K562 (cell line): ENCODE results near the gene KNCN. TPM values are rescaled to one million over a fixed set of nuclear protein-coding genes. Genes with fewer than 3 reads are reported as not detected.

ENCODE experiments used
- ATAC-seq: fragments of 200-7000 bp; cut with Tn5 transposase; 3 replicates; pipeline ENCODE4 v1.9.1; 2020; ENCODE audit warnings: moderate library complexity
- BruUV-seq: library from RNA; stranded (reverse); fragments of 400-500 nt; replicated peaks from 2 replicates; lab custom pipeline; 2021; lab: Mats Ljungman, UMichigan
- CTCF ChIA-PET: fragments of 300-600 bp; formaldehyde crosslinking; extraction: SDS; loops from one replicate; lab custom pipeline; 2021; ENCODE audit warnings: low intra/inter-chr PET ratio; lab: Yijun Ruan, JAX
- POLR2A ChIA-PET: fragments of 300-600, 350-650 bp; sonication (Branson Sonifier 250); formaldehyde crosslinking; extraction: SDS; loops from one replicate; lab custom pipeline; 2021; ENCODE audit warnings: antibody characterized with exemption, inconsistent platforms; lab: Yijun Ruan, JAX
- DNase-seq, 4 experiments: peaks; one replicate each; pipeline versions ENCODE4 v3.0.0 to v3.0.0-alpha.2; 2011 to 2018; ENCODE audit warnings: low spot score in 3 of 4, mixed read lengths in 3 of 4; ENCODE audit errors: extremely low read depth in 1 of 4
- FAIRE-seq: peaks from 2 replicates; lab custom pipeline; 2011; peaks lifted over from hg19 to GRCh38; lab: Jason Lieb, UNC
- H2AFZ ChIP-seq: 2 replicates; pipeline ENCODE4 v1.6.0; 2011; ENCODE audit warnings: low read depth, low read length, control low read depth, inconsistent platforms
- H3K27ac ChIP-seq: fragments of 200-600 bp; 3 replicates; pipeline ENCODE4 v1.8.0; 2011; ENCODE audit warnings: low read depth, mild to moderate bottlenecking, control low read depth, inconsistent platforms, low read length, moderate library complexity, mixed read lengths; ENCODE audit errors: extremely low read depth
- H3K27me3 ChIP-seq, 2 experiments: fragments of 300-600 bp in 1 of 2; 2 replicates in 1 of 2; 3 replicates in 1 of 2; pipeline versions ENCODE4 v1.6.0 to v1.8.0; 2011; ENCODE audit warnings: inconsistent platforms in 2 of 2, low read length in 2 of 2, mild to moderate bottlenecking in 1 of 2, mixed read lengths in 1 of 2, moderate library complexity in 1 of 2; ENCODE audit not compliant: control insufficient read depth in 2 of 2, insufficient read depth in 2 of 2
- H3K36me3 ChIP-seq: fragments of 300-600 bp; 3 replicates; pipeline ENCODE4 v1.8.0; 2011; ENCODE audit warnings: mild to moderate bottlenecking, low read length, inconsistent platforms; ENCODE audit not compliant: control insufficient read depth, insufficient read depth
- H3K4me1 ChIP-seq, 2 experiments: fragments of 200-600 bp in 1 of 2; replicated peaks in 1 of 2; 2 replicates in 1 of 2; 3 replicates in 1 of 2; pipeline versions ENCODE4 v1.5.1 to v1.8.0; 2011; ENCODE audit warnings: inconsistent platforms in 2 of 2, low read length in 2 of 2, mild to moderate bottlenecking in 1 of 2, mixed read lengths in 1 of 2, moderate library complexity in 1 of 2; ENCODE audit not compliant: control insufficient read depth in 2 of 2, insufficient read depth in 2 of 2
- H3K4me2 ChIP-seq: 2 replicates; pipeline ENCODE4 v1.6.1; 2011; ENCODE audit warnings: low read length, control low read depth, inconsistent platforms, mixed read lengths; ENCODE audit not compliant: insufficient read depth
- H3K4me3 ChIP-seq: fragments of 200-600 bp; sonication (generic), shearing (Covaris generic); 2 replicates; pipeline ENCODE4 v1.5.1; 2016; ENCODE audit warnings: control low read depth, inconsistent platforms
- H3K79me2 ChIP-seq: fragments of 200-600 bp; 3 replicates; pipeline ENCODE4 v1.8.0; 2011; ENCODE audit warnings: low read length, inconsistent platforms; ENCODE audit not compliant: control insufficient read depth, insufficient read depth
- H3K9ac ChIP-seq, 2 experiments: 2 replicates each; pipeline versions ENCODE4 v1.6.0 to v1.6.1; 2011; ENCODE audit warnings: low read depth in 2 of 2, low read length in 2 of 2, control low read depth in 1 of 2, inconsistent platforms in 1 of 2, mild to moderate bottlenecking in 1 of 2, mixed read lengths in 1 of 2; ENCODE audit not compliant: insufficient read depth in 1 of 2
- H3K9me1 ChIP-seq: one replicate; pipeline ENCODE4 v1.6.0; 2011; ENCODE audit warnings: inconsistent platforms, mild to moderate bottlenecking, low read length, moderate library complexity; ENCODE audit not compliant: control insufficient read depth, insufficient read depth
- H3K9me3 ChIP-seq: replicated peaks from 2 replicates; pipeline ENCODE4 v1.5.1; 2011; ENCODE audit warnings: low read depth, low read length, inconsistent platforms; ENCODE audit not compliant: control insufficient read depth, insufficient read depth
- H4K20me1 ChIP-seq: replicated peaks from 2 replicates; pipeline ENCODE4 v1.6.1; 2011; ENCODE audit warnings: low read length, inconsistent platforms, mixed read lengths; ENCODE audit not compliant: control insufficient read depth, insufficient read depth
- ARID2 ChIP-seq: fragments of 450-650 bp; IDR thresholded peaks from 2 replicates; pipeline ENCODE4 v1.6.1; 2017; ENCODE audit warnings: antibody characterized with exemption, mild to moderate bottlenecking
- BRD4 ChIP-seq: fragments of 200-600 bp; sonication (generic); IDR thresholded peaks from 2 replicates; pipeline ENCODE4 v1.6.1; 2017; ENCODE audit warnings: inconsistent platforms
- EGR1 ChIP-seq: fragments of 450-650 bp; conservative IDR thresholded peaks from 2 replicates; pipeline ENCODE4 v1.6.1; 2017; ENCODE audit warnings: mild to moderate bottlenecking
- FOXA1 ChIP-seq: fragments of 450-650 bp; IDR thresholded peaks from 2 replicates; pipeline ENCODE4 v1.6.1; 2016; ENCODE audit warnings: mild to moderate bottlenecking, borderline replicate concordance
- MYBL2 ChIP-seq, 2 experiments: fragments of 450-650 bp in 1 of 2; sonication (generic) in 1 of 2; formaldehyde crosslinking in 1 of 2; IDR thresholded peaks; 2 replicates each; pipeline versions ENCODE4 v1.6.1 to v1.8.1; 2017 to 2022; ENCODE audit warnings: borderline replicate concordance in 1 of 2, inconsistent platforms in 1 of 2, low read depth in 1 of 2, mild to moderate bottlenecking in 1 of 2, missing genetic modification reagents in 1 of 2, moderate library complexity in 1 of 2
- MYNN ChIP-seq, 2 experiments: sonication (generic); formaldehyde crosslinking in 1 of 2; IDR thresholded peaks; 2 replicates each; pipeline versions ENCODE4 v1.5.0 to v1.6.1; 2016 to 2020; ENCODE audit warnings: antibody characterized with exemption in 1 of 2, missing genetic modification reagents in 1 of 2
- NRF1 ChIP-seq, 2 experiments: fragments of 450-650 bp; IDR thresholded peaks in 1 of 2; conservative IDR thresholded peaks in 1 of 2; 2 replicates each; pipeline ENCODE4 v1.6.1; 2014; ENCODE audit warnings: mild to moderate bottlenecking in 2 of 2
- WGBS: fragments of 100-300 bp; shearing (Covaris generic); methylation state at CpG from one replicate; pipeline ENCODE4 v1.1.6; 2016; ENCODE audit warnings: low coverage, mixed read lengths; ENCODE audit not compliant: insufficient coverage; ENCODE audit errors: missing lambda C conversion rate; 5-methylcytosine and 5-hydroxymethylcytosine counted together
- in situ Hi-C: fragments of 300-500 bp; cut with MboI; formaldehyde crosslinking; loops from 4 replicates; pipeline ENCODE4 v1.15.0; 2018; ENCODE audit warnings: inconsistent platforms, mixed read lengths
- intact Hi-C: fragments of 100-400 bp; cut with micrococcal nuclease; formaldehyde crosslinking; loops from 2 replicates; pipeline ENCODE4 v1.14.2; 2022
- polyA plus RNA-seq, 8 experiments: library from polyadenylated mRNA; depleted of rRNA in 4 of 8; stranded (reverse) in 5 of 8; unstranded in 3 of 8; fragments of >200 nt; fragmentation: Nextera tagmentation in 2 of 8; fragmentation: Illumina TruSeq in 1 of 8; extraction: Ambion mirVana in 2 of 8; extraction: Trizol in 1 of 8; gene quantifications; 2 replicates each; pipeline versions ENCODE4 v1.2.1 to v1.2.3, GENCODE V29; 2011 to 2014; ENCODE audit warnings: inconsistent platforms in 1 of 8, missing spikeins in 1 of 8
- total RNA-seq, 7 experiments: library from RNA; depleted of rRNA in 6 of 7; stranded (reverse); fragments of >200 nt in 6 of 7; fragmentation: Illumina TruSeq in 2 of 7; extraction: Trizol in 2 of 7; gene quantifications; 2 replicates each; pipeline versions ENCODE4 v1.2.1 to v1.2.3, GENCODE V29; 2011 to 2021; ENCODE audit warnings: low replicate concordance in 1 of 7
- TF ChIP-seq, protein P1 (sequence below): fragments of 450-650 bp; IDR thresholded peaks from 2 replicates; pipeline ENCODE4 v1.6.1; 2018; ENCODE audit not compliant: partially characterized antibody

KNCN gene
- total and polyA plus RNA-seq, 9 of the 15 experiments (the other 6 are each of a cell fraction or from before 2014, with no cell fraction given), result not detected

DNA sequence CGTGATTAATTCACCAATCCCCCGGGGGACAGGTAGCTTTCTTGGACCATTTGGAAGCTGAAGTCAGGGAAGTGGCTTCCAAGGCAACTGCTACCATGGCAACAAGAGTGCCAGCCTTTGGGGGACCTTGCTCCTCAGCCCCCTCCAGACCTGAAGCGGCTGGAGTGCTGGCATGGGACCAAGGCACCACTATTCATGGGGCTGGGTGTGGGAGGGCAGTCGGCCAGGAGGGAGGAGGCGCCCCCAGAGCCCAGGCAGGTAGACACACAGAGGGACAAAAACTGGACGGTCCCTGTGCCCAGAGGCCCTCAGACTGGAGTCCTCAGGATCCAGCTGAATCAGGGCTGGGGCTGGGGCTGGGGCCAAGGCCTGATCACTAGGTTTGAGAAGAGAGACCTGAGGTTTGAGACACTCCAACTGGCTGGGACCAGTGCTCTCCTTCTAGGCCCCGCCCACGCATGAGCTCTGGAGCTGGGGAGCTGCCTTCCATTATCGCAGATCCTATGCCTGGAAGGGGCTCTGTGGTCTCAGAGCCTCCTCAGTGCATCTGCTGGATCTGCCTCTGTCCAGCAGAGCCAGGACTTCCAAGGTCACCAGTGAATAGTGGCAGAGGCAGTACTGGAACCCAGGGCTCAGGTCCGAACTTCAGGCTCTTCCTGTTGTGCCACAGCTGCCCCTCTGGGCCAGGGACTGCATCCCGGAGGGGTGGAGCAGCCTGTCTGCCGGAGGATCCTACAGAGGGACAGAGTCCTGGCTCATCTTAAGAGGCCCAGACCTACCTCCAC, 3.3 kb upstream of the KNCN start (continued):
- TF ChIP-seq BRD4 (no peak), NRF1 (conservative IDR thresholded peaks at IDR 0.05 in 1 of 2, IDR thresholded peaks at IDR 0.05 in 1 of 2) (peak; percentile 56 to 69), EGR1 (peak; percentile 84), MYNN (IDR thresholded peaks at IDR 0.05) (peak; percentile 92), MYNN (CRISPR knock-in tag; IDR thresholded peaks at IDR 0.05) (no peak), FOXA1 (no peak)

GRCh38 chr1:46554236-46554596, 2.8 kb upstream of the KNCN start:
- peak overlapping the region in 1 of 2 experiments; percentile 24; a peak in 1 of 4 replicates for H3K9ac ChIP-seq
- intact Hi-C loops, result no loop called here
- DNase-seq (no peak), FAIRE-seq (no peak), ATAC-seq (no peak)
- peaks cover 3% of the 10 kb centered on the region for H3K9me1 ChIP-seq
- no peak overlapping the region for H3K4me3 ChIP-seq
- no peaks in the 10 kb centered on the region for H3K9me3 ChIP-seq
- whole genome bisulfite sequencing, result 44% methylated on average over 5 of the region's 6 CpGs
- TF ChIP-seq, protein P1, sequence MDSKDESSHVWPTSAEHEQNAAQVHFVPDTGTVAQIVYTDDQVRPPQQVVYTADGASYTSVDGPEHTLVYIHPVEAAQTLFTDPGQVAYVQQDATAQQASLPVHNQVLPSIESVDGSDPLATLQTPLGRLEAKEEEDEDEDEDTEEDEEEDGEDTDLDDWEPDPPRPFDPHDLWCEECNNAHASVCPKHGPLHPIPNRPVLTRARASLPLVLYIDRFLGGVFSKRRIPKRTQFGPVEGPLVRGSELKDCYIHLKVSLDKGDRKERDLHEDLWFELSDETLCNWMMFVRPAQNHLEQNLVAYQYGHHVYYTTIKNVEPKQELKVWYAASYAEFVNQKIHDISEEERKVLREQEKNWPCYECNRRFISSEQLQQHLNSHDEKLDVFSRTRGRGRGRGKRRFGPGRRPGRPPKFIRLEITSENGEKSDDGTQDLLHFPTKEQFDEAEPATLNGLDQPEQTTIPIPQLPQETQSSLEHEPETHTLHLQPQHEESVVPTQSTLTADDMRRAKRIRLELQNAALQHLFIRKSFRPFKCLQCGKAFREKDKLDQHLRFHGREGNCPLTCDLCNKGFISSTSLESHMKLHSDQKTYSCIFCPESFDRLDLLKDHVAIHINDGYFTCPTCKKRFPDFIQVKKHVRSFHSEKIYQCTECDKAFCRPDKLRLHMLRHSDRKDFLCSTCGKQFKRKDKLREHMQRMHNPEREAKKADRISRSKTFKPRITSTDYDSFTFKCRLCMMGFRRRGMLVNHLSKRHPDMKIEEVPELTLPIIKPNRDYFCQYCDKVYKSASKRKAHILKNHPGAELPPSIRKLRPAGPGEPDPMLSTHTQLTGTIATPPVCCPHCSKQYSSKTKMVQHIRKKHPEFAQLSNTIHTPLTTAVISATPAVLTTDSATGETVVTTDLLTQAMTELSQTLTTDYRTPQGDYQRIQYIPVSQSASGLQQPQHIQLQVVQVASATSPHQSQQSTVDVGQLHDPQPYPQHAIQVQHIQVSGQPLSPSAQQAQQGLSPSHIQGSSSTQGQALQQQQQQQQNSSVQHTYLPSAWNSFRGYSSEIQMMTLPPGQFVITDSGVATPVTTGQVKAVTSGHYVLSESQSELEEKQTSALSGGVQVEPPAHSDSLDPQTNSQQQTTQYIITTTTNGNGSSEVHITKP, result peak; percentile 25
- TF ChIP-seq MYBL2 (IDR thresholded peaks at IDR 0.05; ENCODE audit: low read depth) (no peak), MYBL2 (CRISPR knock-in tag; IDR thresholded peaks at IDR 0.05; ENCODE audit: borderline replicate concordance) (no peak), ARID2 (no peak)
- TF ChIP-seq, all 486 proteins: peak for 1
- ChIA-PET CTCF (interaction anchor here (0.7 to 1.4 kb wide), 3 partner anchors 68 to 625 kb away, joined by 3 to 4 read pairs (median 4); no protein-coding TSS in a partner anchor), POLR2A (interaction anchor here (0.6 to 1.0 kb wide), 3 partner anchors 9 to 22 kb away, joined by 3 to 4 read pairs (median 4); no protein-coding TSS in a partner anchor)
- Histone ChIP-seq H3K79me2 (no peaks in the 10 kb centered on the region), H3K36me3 (peaks cover 4% of the 10 kb centered on the region; the same call in 1 of the 3 replicates), H4K20me1 (no peaks in the 10 kb centered on the region; the same call in 1 of the 2 replicates), H3K27me3 (peaks cover 12 to 26% of the 10 kb centered on the region in 2 experiments; a peak in 3 of 5 replicates), H3K27ac (no peak overlapping the region), H2AFZ (no peak overlapping the region), H3K4me2 (no peak overlapping the region), H3K4me1 (peaks cover 6 to 29% of the 10 kb centered on the region in 2 experiments; a peak in 3 of 5 replicates)
- BruUV-seq, result no TSS peak
- in situ Hi-C loops, result no loop called here
